Measurements from ENCODE around the gene FBXO2. TPM values are rescaled to one million over a fixed set of nuclear protein-coding genes. Genes with fewer than 3 reads are reported as not detected.

The FBXO2 gene
- total RNA-seq, 1 experiment from 2014 or later: 81.1 TPM

DNA sequence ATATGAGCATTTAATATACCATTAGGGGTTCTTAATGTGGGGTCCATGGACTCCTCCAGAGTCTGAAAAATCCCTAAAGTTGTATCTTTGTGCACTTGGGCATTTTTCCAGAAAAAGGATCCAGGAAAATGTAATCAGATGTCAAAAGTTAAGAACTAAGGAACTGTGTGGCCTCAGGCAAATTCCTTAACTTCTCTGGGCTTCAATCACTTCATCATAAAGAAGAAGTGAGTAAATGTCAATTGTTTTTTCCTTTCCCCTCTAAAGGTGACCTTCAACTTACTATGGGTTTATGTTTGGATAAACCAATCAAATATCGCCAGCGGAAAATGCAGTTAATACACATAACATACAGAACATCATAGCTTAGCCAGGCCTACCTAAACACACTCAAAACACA, 24.2 kb upstream of the FBXO2 start:
- ChIA-PET POLR2A (interaction anchor here (1.7 kb wide), 1 partner anchor 14 kb away, joined by 3 read pairs; the partner anchor contains the start of gene FBXO6), CTCF (no interaction called here), RAD21 (ENCODE audit: low non-redundant PET in 1 of 2, low total read pairs in 2 of 2, uncharacterized antibody in 2 of 2, unreplicated experiment in 2 of 2) (no interaction called here)
- Histone ChIP-seq H3K9me2 (ENCODE audit: insufficient read depth) (no peaks in the 10 kb centered on the region), H3K27ac (ENCODE audit: low read depth, low read length) (no peak overlapping the region), H3K4me1 (ENCODE audit: control insufficient read depth in 1 of 2, insufficient read depth in 2 of 2, low read length in 2 of 2) (peaks cover 15 to 24% of the 10 kb centered on the region in 2 experiments; a peak in 3 of 4 replicates), H3K4me3 (replicated peaks in 1 of 2; ENCODE audit: low read depth in 1 of 2, low read length in 2 of 2) (no peak overlapping the region), H3K9ac (ENCODE audit: low read length) (no peak overlapping the region), H2AFZ (ENCODE audit: low read depth, low read length, poor library complexity, severe bottlenecking) (no peak overlapping the region), H3K79me2 (ENCODE audit: insufficient read depth, low read length) (peaks cover 14% of the 10 kb centered on the region; the same call in 1 of the 2 replicates), H4K20me1 (ENCODE audit: insufficient read depth) (no peaks in the 10 kb centered on the region), H3K27me3 (ENCODE audit: insufficient read depth, low read length) (no peaks in the 10 kb centered on the region), H3K9me3 (ENCODE audit: control insufficient read depth in 1 of 2, insufficient read depth in 1 of 2, low read depth in 1 of 2, low read length in 2 of 2) (no peaks in the 10 kb centered on the region), H3K36me3 (ENCODE audit: control insufficient read depth in 1 of 2, insufficient read depth in 2 of 2, low read length in 2 of 2) (peaks cover 17 to 18% of the 10 kb centered on the region in 2 experiments; a peak in 3 of 4 replicates), H3K4me2 (ENCODE audit: low read length) (no peak overlapping the region)
- DNase-seq (ENCODE audit: low read depth, low spot score) (no peak), ATAC-seq (no peak)
- no TSS peak for BruUV-seq (replicated peaks)
- intact Hi-C loops (cut with micrococcal nuclease): no loop called here
- TF ChIP-seq POLR2A (IDR thresholded peaks at IDR 0.05; ENCODE audit: borderline replicate concordance, extremely low read depth, insufficient read depth, insufficient read length) (no peak), EZH2phosphoT487 (IDR thresholded peaks at IDR 0.05; ENCODE audit: borderline replicate concordance) (no peak), SP1 (IDR thresholded peaks at IDR 0.05; ENCODE audit: low read depth) (no peak), CEBPB (IDR thresholded peaks at IDR 0.05; ENCODE audit: low read depth) (no peak), YY1 (IDR thresholded peaks at IDR 0.05; ENCODE audit: extremely low read depth, insufficient replicate concordance, low read depth, low read length) (no peak), EZH2 (IDR thresholded peaks at IDR 0.05) (no peak), REST (IDR thresholded peaks at IDR 0.05; ENCODE audit: low read depth) (no peak), POLR2AphosphoS5 (IDR thresholded peaks at IDR 0.05; ENCODE audit: low read depth, low read length) (no peak), JUND (IDR thresholded peaks at IDR 0.05) (no peak), CBX3 (IDR thresholded peaks at IDR 0.05; ENCODE audit: low read depth) (no peak), ATF3 (IDR thresholded peaks at IDR 0.05) (no peak), ELF1 (IDR thresholded peaks at IDR 0.05; ENCODE audit: borderline replicate concordance, low read depth) (no peak)
- TF ChIP-seq, protein P1, sequence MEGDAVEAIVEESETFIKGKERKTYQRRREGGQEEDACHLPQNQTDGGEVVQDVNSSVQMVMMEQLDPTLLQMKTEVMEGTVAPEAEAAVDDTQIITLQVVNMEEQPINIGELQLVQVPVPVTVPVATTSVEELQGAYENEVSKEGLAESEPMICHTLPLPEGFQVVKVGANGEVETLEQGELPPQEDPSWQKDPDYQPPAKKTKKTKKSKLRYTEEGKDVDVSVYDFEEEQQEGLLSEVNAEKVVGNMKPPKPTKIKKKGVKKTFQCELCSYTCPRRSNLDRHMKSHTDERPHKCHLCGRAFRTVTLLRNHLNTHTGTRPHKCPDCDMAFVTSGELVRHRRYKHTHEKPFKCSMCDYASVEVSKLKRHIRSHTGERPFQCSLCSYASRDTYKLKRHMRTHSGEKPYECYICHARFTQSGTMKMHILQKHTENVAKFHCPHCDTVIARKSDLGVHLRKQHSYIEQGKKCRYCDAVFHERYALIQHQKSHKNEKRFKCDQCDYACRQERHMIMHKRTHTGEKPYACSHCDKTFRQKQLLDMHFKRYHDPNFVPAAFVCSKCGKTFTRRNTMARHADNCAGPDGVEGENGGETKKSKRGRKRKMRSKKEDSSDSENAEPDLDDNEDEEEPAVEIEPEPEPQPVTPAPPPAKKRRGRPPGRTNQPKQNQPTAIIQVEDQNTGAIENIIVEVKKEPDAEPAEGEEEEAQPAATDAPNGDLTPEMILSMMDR (IDR thresholded peaks at IDR 0.05 in 2 of 3, conservative IDR thresholded peaks at IDR 0.05 in 1 of 3; ENCODE audit: borderline replicate concordance in 1 of 3, insufficient read depth in 1 of 3, low read depth in 2 of 3, low read length in 2 of 3): no peak
